NOMO-1 (cell line): ENCODE results near the gene KLHDC8A.
"Not testable (repeated sequence)": the region's sequence is repeated elsewhere in the genome, so short reads cannot be mapped to it uniquely, and the experiment has no call there.

Experiments used
- DNase-seq, 2 experiments: peaks; one replicate each; lab custom pipeline; 2025; ENCODE audit not compliant: unreplicated experiment in 2 of 2; lab: John Stamatoyannopoulos, UW

The KLHDC8A gene

DNA sequence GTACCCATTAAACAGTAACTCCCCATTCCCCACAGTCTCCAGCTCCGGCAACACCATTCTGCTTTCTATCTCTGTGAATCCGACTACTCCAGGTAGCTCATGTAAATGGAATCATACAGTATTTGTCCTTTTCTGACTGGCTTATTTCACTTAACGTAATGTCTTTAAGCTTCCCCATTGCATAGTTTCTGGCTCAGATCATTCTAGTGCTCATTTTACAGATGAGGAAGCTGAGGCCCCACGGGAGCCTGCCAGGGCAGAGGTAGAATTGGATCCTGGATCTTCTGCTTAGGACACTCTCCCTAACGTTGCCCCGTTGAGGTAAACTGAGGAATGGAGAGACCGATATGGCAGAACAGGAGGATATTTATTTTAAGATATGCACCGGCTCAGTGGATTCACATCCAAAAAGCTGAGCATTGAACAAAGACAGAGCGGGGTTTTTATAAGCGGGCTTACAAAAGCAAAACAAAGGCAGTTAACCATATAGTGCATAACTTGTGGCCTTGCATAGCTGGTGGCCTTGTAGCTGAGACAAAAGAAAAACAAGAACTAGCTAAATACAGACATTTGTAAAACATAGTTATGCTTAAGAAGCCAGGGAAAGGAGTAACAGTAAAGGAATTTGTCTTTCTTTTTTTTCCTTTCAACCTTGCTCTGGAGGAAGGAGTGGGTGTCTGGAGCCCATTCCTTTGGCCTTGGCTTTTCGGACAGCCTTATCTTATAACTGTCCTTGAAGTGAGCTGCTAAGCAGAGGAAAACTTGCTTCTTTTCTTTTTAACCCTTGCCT lies 15.3 kb upstream of the KLHDC8A start:
- no peak for DNase-seq

DNA sequence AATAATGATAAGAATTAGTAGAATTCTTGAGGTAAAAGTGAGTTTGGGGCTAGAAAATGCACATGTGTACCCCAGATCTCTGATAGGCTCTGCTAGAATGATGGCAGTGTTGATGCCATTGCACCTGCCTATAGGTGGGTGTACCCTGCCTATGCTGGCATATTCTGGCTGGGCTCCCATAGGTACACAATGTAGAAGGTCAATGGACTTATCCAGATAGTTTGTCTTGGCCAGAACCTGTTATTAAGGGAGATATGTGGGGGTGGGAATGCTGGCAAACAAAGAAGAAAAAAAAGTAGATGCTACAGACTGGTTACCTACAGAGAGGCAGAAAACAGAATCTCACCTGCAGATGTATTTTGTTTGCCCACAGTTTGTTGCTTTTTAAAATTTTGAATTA lies 14.1 kb upstream of the KLHDC8A start:
- DNase-seq: no peak

DNA sequence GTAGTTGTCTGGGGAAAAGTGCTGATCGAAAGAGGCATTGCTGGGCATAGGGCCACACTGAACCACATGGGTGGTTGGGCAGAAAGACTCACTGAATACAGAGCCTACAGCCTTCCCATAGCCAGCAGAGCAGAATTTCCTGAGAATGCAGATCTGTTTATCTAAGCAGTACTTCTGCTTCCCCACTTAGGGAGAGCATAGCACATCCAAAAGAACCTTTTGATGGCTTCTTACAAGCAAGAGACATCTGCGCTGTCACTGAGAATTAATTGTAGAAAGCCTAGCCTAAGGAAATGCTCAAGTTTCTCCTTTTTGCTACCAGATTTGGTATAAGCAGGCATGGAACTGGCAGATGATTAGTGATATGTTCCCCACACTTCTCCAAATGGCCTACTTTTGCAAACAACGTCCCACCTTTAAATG lies 13.0 kb upstream of the KLHDC8A start:
- no peak for DNase-seq

DNA sequence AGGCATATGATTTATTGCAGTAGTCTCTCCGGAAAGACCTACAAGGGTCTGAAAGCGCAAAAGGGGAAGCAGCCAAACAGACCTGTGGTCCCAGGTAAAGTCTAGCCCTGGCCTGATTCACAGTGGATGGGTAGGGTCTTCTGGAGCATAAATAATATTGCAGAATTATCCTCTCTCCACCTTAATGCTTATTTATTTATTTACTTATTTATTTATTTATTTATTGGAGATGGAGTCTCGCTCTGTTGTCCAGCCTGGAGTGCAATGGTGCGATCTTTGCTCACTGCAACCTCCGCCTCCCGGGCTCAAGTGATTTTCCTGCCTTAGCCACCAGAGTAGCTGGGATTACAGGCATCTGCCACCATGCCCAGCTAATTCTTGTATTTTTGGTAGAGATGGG lies 11.8 kb upstream of the KLHDC8A start:
- DNase-seq: no peak

- no peak for DNase-seq
Measured at GRCh38 chr1:205365945-205366463, 9.3 kb upstream of the KLHDC8A start.

GRCh38 chr1:205365086-205365485 lies 8.4 kb upstream of the KLHDC8A start:
- not testable (repeated sequence) for DNase-seq

GRCh38 chr1:205360891-205361290 lies 4.2 kb upstream of the KLHDC8A start:
- DNase-seq: no peak

DNA sequence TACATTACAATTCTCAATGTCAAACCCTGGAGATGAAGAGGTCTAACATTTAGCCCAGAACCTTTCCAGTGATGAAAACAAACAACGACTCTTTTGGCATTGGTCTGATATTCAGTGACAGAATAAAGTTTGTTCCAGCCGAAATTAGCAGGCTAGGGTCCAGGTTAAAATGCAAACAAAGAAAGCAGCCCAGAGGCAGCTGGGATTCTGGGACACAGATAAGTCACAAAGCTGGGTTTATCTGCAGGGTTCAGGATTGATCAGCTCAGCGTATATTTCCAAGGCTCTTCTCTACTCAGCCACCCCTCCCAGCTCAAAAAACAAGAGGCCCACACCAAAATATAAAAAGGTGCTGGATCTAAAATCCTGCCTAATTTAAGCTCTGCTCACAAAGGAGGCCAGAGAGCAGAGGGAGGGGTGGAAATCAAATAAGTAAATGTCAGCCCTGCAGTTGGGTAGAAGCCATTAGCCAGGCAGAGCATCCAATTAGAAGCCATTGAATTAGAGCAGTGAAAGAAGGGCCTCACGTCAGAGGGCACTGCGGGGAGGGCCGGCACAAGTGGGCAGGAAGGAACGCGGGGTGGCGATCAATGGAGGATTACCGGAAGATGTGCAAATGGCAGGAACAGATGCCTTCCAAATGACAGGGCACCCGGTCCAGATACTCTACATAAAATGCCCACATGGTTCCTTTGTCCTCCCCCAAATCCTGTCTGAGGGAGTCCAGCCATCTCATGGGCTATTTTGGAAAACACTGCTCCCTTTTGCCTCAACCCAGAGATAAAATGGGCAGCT lies 3.2 kb upstream of the KLHDC8A start:
- no peak for DNase-seq

GRCh38 chr1:205358579-205358978 lies 1.9 kb upstream of the KLHDC8A start:
- DNase-seq: no peak

DNA sequence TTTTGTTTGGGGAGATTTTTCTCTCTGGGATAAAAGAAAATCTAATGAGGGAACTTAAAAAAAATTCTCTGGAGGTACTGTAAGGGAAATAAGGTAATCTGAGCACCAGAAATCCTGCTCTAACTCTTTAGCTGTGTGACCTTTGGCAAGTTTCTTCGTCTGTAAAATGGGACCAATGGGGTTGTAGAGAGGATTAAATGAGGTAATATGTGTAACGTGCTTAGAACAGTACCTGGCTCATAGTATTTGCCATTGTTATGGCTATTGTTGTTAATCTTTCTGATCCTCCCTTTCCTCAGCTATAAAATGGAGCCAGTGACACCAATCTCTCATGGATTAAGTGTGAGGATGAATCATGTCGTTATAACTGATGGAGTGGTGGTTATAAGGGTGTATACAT lies 845 bp upstream of the KLHDC8A start:
- no peak for DNase-seq

DNA sequence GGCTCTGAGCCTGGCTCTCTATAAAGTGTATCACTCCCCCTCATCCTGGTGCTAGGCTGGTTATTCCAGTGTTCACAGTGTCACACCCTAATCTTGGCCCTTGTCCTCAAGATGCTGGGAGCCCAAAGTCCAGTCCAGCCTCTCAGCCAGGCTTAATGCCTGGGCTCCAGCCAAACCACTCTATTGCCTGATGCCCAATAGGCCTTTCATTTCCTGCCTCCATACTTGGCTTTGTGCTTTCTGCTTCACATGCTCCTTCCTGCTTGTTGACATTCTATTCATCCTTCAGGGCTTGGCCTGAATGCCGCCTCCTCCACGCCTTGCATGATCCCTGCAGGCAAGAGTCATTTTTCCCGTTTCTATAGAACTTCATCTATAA lies 1.7 kb downstream of the KLHDC8A start:
- DNase-seq: no peak

DNA sequence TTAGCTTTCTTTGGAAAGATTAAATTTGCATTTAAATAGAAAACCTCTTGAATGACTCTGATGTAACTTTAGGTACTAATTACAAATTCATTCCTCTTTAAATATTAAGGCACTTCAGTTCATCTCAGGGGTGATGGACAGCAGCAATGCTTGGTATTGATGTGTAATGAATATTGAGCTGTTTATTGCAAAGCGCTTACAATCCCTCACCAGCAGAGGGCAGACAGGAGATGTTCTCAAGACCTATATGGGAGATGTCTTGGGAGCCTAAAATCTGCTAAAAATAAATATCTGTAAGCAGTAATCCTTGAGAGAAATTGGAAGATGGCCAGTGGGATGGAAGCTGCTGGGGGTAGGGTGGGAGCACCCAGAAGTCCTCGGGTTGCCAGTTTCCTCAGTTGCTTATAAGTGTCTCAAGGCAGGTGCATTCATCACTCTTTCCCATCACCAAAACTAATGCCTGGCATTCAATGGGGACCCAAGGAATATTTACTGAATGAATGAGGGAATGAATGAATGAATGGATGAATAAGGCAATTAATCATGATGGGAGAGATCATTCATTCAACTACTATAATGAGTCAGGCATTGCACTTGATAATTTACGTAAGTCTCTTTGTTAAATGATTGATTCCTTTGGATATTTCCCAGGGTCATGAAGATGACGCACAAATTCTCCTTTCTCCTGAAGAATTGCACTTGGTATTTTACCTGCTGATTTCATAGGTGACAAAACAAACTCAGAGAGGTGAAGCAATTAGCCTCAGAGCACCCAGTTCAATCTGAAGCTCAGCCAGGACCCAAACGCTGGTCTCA lies 2.3 kb downstream of the KLHDC8A start:
- DNase-seq: peak; percentile 16 to 52

GRCh38 chr1:205353612-205354011 lies 3.1 kb downstream of the KLHDC8A start:
- no peak for DNase-seq

GRCh38 chr1:205353191-205353590 lies 3.5 kb downstream of the KLHDC8A start:
- no peak for DNase-seq

GRCh38 chr1:205351984-205352713 lies 4.6 kb downstream of the KLHDC8A start:
- no peak for DNase-seq

GRCh38 chr1:205350691-205351141 lies 6.0 kb downstream of the KLHDC8A start:
- DNase-seq: no peak

DNA sequence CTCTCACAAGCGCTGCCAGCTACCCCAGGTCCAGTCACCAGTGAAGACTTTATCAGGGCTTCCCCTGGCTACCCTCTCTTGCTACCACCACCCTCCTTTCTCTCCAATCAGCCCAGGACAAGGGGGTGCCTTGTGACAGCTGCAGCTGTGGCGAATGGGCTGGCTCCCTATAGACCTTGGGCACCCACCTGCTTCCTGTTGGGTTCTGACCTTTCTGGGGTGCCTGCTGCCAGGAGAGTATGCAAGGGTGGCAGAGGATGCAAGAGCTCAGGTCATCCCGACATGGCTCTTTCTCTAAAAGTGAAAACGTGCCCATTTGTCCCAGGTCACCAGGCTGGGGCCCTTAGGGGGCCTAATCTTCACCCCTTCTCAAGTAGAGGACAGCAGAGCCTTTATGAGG lies 6.6 kb downstream of the KLHDC8A start:
- no peak for DNase-seq

GRCh38 chr1:205348554-205349487 lies 7.9 kb downstream of the KLHDC8A start:
- no peak for DNase-seq

GRCh38 chr1:205346956-205347574 lies 9.7 kb downstream of the KLHDC8A start:
- no peak for DNase-seq
